ENCODE data around the gene POU2AF3. TPM values are rescaled to one million over a fixed set of nuclear protein-coding genes. Genes with fewer than 3 reads are reported as not detected.
A peak's percentile ranks its signal among the peaks of the same experiment; 100 is the strongest.
"Not testable (repeated sequence)": the region's sequence is repeated elsewhere in the genome, so short reads cannot be mapped to it uniquely, and the experiment has no call there.

POU2AF3 gene
- total and polyA plus RNA-seq, 2 donors from 2014 or later = 4.3 to 4.9 TPM

GRCh38 chr11:111285189-111286091 is 12.9 kb upstream of the POU2AF3 start:
- no peak for DNase-seq
- TF ChIP-seq, protein P1, sequence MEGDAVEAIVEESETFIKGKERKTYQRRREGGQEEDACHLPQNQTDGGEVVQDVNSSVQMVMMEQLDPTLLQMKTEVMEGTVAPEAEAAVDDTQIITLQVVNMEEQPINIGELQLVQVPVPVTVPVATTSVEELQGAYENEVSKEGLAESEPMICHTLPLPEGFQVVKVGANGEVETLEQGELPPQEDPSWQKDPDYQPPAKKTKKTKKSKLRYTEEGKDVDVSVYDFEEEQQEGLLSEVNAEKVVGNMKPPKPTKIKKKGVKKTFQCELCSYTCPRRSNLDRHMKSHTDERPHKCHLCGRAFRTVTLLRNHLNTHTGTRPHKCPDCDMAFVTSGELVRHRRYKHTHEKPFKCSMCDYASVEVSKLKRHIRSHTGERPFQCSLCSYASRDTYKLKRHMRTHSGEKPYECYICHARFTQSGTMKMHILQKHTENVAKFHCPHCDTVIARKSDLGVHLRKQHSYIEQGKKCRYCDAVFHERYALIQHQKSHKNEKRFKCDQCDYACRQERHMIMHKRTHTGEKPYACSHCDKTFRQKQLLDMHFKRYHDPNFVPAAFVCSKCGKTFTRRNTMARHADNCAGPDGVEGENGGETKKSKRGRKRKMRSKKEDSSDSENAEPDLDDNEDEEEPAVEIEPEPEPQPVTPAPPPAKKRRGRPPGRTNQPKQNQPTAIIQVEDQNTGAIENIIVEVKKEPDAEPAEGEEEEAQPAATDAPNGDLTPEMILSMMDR (IDR thresholded peaks at IDR 0.05; ENCODE audit: borderline replicate concordance, extremely low read depth, insufficient read depth) = no peak
- intact Hi-C loops (cut with DNase I) = no loop called here
- H3K4me1 ChIP-seq (ENCODE audit: control insufficient read depth in 2 of 3, insufficient read depth in 2 of 3, low read depth in 1 of 3, low read length in 3 of 3) = no peaks in the 10 kb centered on the region
- no peaks in the 10 kb centered on the region for H3K9me3 ChIP-seq (ENCODE audit: control insufficient read depth in 2 of 3, insufficient read depth in 1 of 3, low read length in 3 of 3)
- H3K9ac ChIP-seq (ENCODE audit: low read length in 3 of 3) = no peak overlapping the region
- no peak for FAIRE-seq
- H3K27me3 ChIP-seq (ENCODE audit: control insufficient read depth, insufficient read depth, low read length) = no peaks in the 10 kb centered on the region
- no peak overlapping the region for H3K4me3 ChIP-seq (ENCODE audit: low read length in 3 of 3)
- no peak overlapping the region for H3K27ac ChIP-seq (ENCODE audit: low read depth in 2 of 2, low read length in 2 of 2)
- H3K36me3 ChIP-seq (ENCODE audit: control insufficient read depth in 2 of 3, insufficient read depth in 3 of 3, low read length in 3 of 3) = no peaks in the 10 kb centered on the region

DNA sequence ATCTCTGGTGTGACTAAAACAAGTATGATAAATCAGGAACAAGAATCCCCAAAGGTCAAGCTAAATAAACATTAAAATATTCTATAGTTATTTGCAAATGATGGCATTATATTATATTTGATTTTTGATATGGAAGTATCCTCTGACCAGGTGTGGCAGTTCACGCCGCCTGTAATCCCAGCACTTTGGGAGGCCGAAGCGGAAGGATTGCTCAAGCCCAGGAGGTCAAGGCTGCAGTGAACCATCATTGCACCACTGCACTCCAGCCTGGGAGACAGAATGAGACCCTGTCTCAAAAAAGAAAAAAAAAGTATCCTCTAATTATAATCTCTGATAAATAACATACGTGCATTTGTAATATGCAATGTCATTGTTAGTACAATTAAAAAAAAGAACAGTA is 6.6 kb upstream of the POU2AF3 start:
- DNase-seq = no peak
- Histone ChIP-seq H3K27ac (ENCODE audit: low read depth in 2 of 2, low read length in 2 of 2) (no peak overlapping the region), H3K9ac (ENCODE audit: low read length in 3 of 3) (no peak overlapping the region), H3K9me3 (ENCODE audit: control insufficient read depth in 2 of 3, insufficient read depth in 1 of 3, low read length in 3 of 3) (no peaks in the 10 kb centered on the region), H3K36me3 (ENCODE audit: control insufficient read depth in 2 of 3, insufficient read depth in 3 of 3, low read length in 3 of 3) (no peaks in the 10 kb centered on the region), H3K27me3 (ENCODE audit: control insufficient read depth, insufficient read depth, low read length) (no peaks in the 10 kb centered on the region), H3K4me1 (ENCODE audit: control insufficient read depth in 2 of 3, insufficient read depth in 2 of 3, low read depth in 1 of 3, low read length in 3 of 3) (peaks cover 0 to 5% (median 2%) of the 10 kb centered on the region in 3 donors), H3K4me3 (ENCODE audit: low read length in 3 of 3) (no peak overlapping the region)
- intact Hi-C loops (cut with DNase I) = no loop called here
- no peak for FAIRE-seq
- TF ChIP-seq, protein P1 (IDR thresholded peaks at IDR 0.05; ENCODE audit: borderline replicate concordance, extremely low read depth, insufficient read depth) = no peak

DNA sequence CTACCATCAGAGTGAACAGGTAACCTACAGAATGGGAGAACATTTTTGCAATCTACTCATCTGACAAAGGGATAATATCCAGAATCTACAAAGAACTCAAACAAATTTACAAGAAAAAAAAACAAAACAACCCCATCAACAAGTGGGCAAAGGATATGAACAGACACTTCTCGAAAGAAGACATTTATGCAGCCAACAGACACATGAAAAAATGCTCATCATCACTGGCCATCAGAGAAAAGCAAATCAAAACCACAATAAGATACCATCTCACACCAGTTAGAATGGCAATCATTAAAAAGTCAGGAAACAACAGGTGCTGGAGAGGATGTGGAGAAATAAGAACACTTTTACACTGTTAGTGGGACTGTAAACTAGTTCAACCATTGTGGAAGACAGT is 5.9 kb upstream of the POU2AF3 start:
- DNase-seq; H3K4me1 ChIP-seq (ENCODE audit: control insufficient read depth in 2 of 3, insufficient read depth in 2 of 3, low read depth in 1 of 3, low read length in 3 of 3); H3K9ac ChIP-seq (ENCODE audit: low read length in 3 of 3); H3K9me3 ChIP-seq (ENCODE audit: control insufficient read depth in 2 of 3, insufficient read depth in 1 of 3, low read length in 3 of 3); H3K4me3 ChIP-seq (ENCODE audit: low read length in 3 of 3); FAIRE-seq; H3K27ac ChIP-seq (ENCODE audit: low read depth in 2 of 2, low read length in 2 of 2); H3K27me3 ChIP-seq (ENCODE audit: control insufficient read depth, insufficient read depth, low read length); intact Hi-C loops (cut with DNase I); H3K36me3 ChIP-seq (ENCODE audit: control insufficient read depth in 2 of 3, insufficient read depth in 3 of 3, low read length in 3 of 3): not testable (repeated sequence)

- intact Hi-C loops (cut with DNase I) = no loop called here
- Histone ChIP-seq H3K4me1 (ENCODE audit: control insufficient read depth in 2 of 3, insufficient read depth in 2 of 3, low read depth in 1 of 3, low read length in 3 of 3) (peaks cover 0 to 5% (median 3%) of the 10 kb centered on the region in 3 donors), H3K4me3 (ENCODE audit: low read length in 3 of 3) (no peak overlapping the region), H3K36me3 (ENCODE audit: control insufficient read depth in 2 of 3, insufficient read depth in 3 of 3, low read length in 3 of 3) (no peaks in the 10 kb centered on the region), H3K9ac (ENCODE audit: low read length in 3 of 3) (no peak overlapping the region), H3K27me3 (ENCODE audit: control insufficient read depth, insufficient read depth, low read length) (no peaks in the 10 kb centered on the region), H3K9me3 (ENCODE audit: control insufficient read depth in 2 of 3, insufficient read depth in 1 of 3, low read length in 3 of 3) (no peaks in the 10 kb centered on the region), H3K27ac (ENCODE audit: low read depth in 2 of 2, low read length in 2 of 2) (peak overlapping the region; percentile 5 to 51)
- DNase-seq (no peak), FAIRE-seq (no peak)
- TF ChIP-seq, protein P1 (IDR thresholded peaks at IDR 0.05; ENCODE audit: borderline replicate concordance, extremely low read depth, insufficient read depth) = no peak
These were observed 2.1 kb upstream of the POU2AF3 start for GRCh38 chr11:111296196-111296595.
